ENCODE data around the gene RFX2. TPM values are rescaled to one million over a fixed set of nuclear protein-coding genes. Genes with fewer than 3 reads are reported as not detected.

RFX2 gene
- total RNA-seq, 2 experiments from 2014 or later: 6.5 to 7.9 TPM

DNA sequence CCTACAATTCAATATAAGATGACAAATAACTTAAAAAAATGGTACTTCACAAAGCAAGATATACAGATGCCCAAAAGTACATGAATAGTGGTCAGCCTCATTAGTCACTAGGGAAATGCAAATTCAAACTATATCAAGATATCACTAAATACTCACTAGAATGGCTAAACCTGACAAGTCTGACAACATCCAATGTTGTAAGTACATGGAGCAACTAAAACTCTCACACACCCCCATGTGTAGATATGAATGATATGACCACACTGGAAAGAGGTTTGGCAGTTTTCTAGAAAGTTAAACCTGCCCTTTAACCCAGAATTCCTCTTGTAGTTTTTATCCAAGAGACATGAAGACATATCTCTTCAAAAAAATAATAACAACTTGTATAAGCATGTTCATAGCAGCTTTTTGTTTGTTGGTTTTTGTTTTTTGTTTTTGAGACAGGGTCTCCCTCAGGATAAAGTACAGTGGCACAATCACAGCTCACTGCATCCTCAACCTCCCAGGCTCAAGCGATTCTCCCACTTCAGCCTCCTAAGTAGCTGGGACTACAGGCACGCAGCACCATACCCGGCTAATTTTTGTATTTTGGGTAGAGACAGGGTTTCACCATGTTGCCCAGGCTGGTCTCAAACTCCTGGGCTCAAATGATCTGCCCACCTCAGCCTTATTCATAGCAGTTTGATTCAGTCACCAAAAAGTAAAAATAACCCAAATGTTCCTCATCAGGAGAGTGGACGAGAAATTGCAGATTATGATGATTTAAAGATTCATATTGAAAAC is 55.1 kb downstream of the RFX2 start:
- H3K4me3 Mint-ChIP-seq: no peak overlapping the region
- intact Hi-C loops (cut with micrococcal nuclease): no loop called here
- POLR2A ChIA-PET: no interaction called here
- no peaks in the 10 kb centered on the region for H3K27me3 Mint-ChIP-seq
- no peak for DNase-seq
- H3K36me3 Mint-ChIP-seq: no peaks in the 10 kb centered on the region
- H3K9me3 Mint-ChIP-seq: no peaks in the 10 kb centered on the region
- no peak overlapping the region for H3K27ac Mint-ChIP-seq
- CTCF ChIA-PET: interaction anchor here (0.5 to 1.9 kb wide), 2 partner anchors 68 to 70 kb away, joined by 4 to 9 read pairs; no protein-coding TSS in a partner anchor
- H3K4me1 Mint-ChIP-seq (ENCODE audit: low read depth): peaks cover 14% of the 10 kb centered on the region

DNA sequence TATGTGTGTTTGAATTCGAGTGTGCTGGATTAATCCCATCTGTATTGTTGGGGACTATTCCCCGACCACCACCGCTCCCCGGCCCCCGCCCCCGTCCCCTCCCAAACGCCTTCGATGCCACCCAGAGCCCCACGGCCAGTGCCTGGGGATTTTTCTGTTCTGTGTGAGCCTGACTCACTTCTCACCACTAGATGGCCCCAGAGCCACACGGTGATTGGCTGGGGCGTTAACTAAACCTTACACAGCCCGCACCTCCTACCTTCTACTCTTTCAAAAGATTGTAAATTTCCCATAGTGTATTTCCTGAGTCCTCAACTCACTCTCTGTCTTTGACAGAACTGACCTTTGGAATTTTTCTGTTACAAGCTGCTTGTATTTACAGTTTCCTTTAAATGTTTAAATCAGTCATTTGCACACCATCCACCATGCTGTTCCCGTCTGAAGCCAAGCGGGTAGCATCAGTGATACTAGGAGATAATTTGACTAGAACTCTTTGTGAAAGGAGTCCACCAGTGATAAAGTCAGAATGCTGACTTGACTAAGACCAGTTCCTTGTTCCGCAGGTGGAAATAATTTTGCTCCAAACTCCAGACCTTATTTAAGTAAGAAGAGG is 61.4 kb downstream of the RFX2 start:
- Mint-ChIP-seq H3K9me3 (no peaks in the 10 kb centered on the region), H3K27me3 (no peaks in the 10 kb centered on the region), H3K4me1 (ENCODE audit: low read depth) (peaks cover 5% of the 10 kb centered on the region), H3K36me3 (no peaks in the 10 kb centered on the region), H3K27ac (no peak overlapping the region), H3K4me3 (no peak overlapping the region)
- intact Hi-C loops (cut with micrococcal nuclease): loop anchor here (1.0 to 5.0 kb wide), 2 partner anchors 58 to 76 kb away; no protein-coding TSS in a partner anchor
- CTCF ChIA-PET: interaction anchor here (0.6 to 3.5 kb wide), 27 partner anchors 9 to 879 kb away, joined by 3 to 146 read pairs (median 4); no protein-coding TSS in a partner anchor
- peak; percentile 85 for DNase-seq
- POLR2A ChIA-PET: interaction anchor here (1.6 kb wide), 1 partner anchor 79 kb away, joined by 4 read pairs; no protein-coding TSS in a partner anchor

DNA sequence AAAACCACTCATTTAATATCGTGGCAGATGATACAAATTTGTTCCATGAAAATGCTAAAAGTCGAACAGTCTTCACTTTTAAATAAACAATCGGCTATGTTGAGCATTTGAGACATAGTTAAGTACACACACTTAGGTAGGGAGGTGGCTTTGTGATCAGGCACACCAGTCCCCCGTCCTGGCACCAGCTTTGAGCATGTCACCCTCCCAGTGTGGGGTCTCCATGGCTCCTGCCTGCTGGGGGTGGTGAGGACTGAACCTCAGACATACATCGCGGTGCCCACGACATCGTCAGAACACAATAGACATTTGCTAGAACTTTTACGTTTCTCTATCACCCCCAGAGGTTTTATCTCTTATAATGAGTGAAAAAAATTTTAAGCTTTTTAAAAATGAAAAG is 62.0 kb downstream of the RFX2 start:
- Mint-ChIP-seq H3K27ac (no peak overlapping the region), H3K4me3 (no peak overlapping the region), H3K4me1 (ENCODE audit: low read depth) (peaks cover 5% of the 10 kb centered on the region), H3K36me3 (no peaks in the 10 kb centered on the region), H3K9me3 (no peaks in the 10 kb centered on the region), H3K27me3 (no peaks in the 10 kb centered on the region)
- ChIA-PET CTCF (interaction anchor here (0.6 to 3.5 kb wide), 27 partner anchors 9 to 843 kb away, joined by 3 to 146 read pairs (median 4); no protein-coding TSS in a partner anchor), POLR2A (interaction anchor here (0.5 to 1.6 kb wide), 2 partner anchors 80 to 235 kb away, joined by 3 to 4 read pairs; no protein-coding TSS in a partner anchor)
- no peak for DNase-seq
- intact Hi-C loops (cut with micrococcal nuclease): loop anchor here (5.0 kb wide), 1 partner anchor 59 kb away; no protein-coding TSS in a partner anchor

DNA sequence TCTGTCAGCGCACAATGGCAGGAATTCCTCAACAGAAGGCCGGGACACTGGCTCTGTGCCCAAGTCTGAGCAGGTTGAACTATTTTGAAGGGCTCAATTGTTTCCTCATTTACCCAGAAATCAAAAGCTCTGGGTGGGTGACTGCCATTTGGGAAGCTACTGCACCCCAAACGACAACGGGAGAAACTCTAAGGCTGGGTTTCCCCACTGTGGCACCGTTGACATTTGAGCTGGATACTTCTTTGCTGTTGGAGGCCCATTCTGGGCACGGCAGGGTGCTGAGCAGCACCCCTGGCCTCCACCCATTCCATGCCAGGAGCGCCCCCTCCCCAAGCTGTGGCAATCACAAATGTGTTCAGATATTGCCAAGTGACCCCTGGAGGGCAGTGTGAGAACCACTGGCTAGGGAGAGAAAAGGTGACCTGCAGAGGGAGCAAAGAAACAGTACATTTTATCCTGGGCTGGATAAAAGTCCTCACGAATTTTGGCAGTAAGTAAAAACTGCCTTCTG is 62.5 kb downstream of the RFX2 start:
- Mint-ChIP-seq H3K4me3 (no peak overlapping the region), H3K27ac (no peak overlapping the region), H3K9me3 (no peaks in the 10 kb centered on the region), H3K4me1 (ENCODE audit: low read depth) (peaks cover 5% of the 10 kb centered on the region), H3K27me3 (no peaks in the 10 kb centered on the region), H3K36me3 (no peaks in the 10 kb centered on the region)
- ChIA-PET CTCF (interaction anchor here (0.5 to 3.5 kb wide), 26 partner anchors 9 to 843 kb away, joined by 3 to 146 read pairs (median 4); no protein-coding TSS in a partner anchor), POLR2A (interaction anchor here (0.5 to 1.6 kb wide), 2 partner anchors 80 to 236 kb away, joined by 3 to 4 read pairs; no protein-coding TSS in a partner anchor)
- intact Hi-C loops (cut with micrococcal nuclease): loop anchor here (5.0 kb wide), 1 partner anchor 60 kb away; no protein-coding TSS in a partner anchor
- DNase-seq: no peak

DNA sequence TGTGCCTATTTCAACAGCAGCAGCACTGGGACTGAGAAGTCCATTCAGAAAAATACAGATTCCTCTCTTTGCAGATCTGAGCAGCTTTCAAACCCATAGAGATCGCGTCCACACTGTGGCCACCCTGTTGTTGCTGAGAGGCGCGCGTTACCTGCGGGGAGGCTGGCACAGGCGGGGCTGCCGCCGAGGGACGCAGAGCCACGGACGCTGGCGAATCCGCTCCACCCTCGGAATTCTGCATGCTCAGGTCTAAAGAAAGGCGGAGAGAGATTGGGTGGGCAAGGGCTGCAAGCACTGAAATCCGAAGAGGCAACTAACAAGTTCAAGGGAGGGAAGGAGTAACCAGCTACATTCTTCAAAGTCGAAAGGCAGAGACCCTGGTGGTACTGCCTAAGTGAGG is 63.0 kb downstream of the RFX2 start:
- DNase-seq: no peak
- Mint-ChIP-seq H3K36me3 (no peaks in the 10 kb centered on the region), H3K27ac (no peak overlapping the region), H3K27me3 (no peaks in the 10 kb centered on the region), H3K4me3 (no peak overlapping the region), H3K9me3 (no peaks in the 10 kb centered on the region), H3K4me1 (ENCODE audit: low read depth) (peaks cover 5% of the 10 kb centered on the region)
- POLR2A ChIA-PET: no interaction called here
- intact Hi-C loops (cut with micrococcal nuclease): loop anchor here (5.0 kb wide), 1 partner anchor 60 kb away; no protein-coding TSS in a partner anchor
- CTCF ChIA-PET: interaction anchor here (0.5 to 3.5 kb wide), 8 partner anchors 63 to 171 kb away, joined by 3 to 146 read pairs (median 3); no protein-coding TSS in a partner anchor

DNA sequence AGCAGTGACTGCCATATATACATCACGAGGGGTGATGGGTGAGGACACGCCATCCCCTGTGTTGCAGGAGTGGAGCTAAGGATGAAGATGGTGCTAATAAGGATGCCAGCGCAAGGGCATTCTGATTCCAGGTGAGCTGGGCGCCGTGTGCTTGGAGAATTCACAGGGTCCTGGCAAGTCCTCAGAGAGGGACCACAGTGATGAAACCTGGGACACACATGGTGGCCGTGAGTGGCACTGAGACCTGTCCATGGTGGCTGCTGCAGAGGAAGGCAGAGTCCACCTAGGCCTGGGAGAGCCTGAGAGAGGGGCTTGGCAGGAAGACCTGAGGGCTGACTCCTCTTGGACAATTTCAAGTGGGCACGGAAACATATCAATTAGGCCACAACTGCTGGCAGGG is 65.2 kb downstream of the RFX2 start:
- no peak for DNase-seq
- CTCF ChIA-PET: interaction anchor here (0.6 to 1.3 kb wide), 4 partner anchors 23 to 83 kb away, joined by 3 to 4 read pairs (median 4); no protein-coding TSS in a partner anchor
- Mint-ChIP-seq H3K27me3 (no peaks in the 10 kb centered on the region), H3K27ac (no peak overlapping the region), H3K36me3 (no peaks in the 10 kb centered on the region), H3K4me3 (no peak overlapping the region), H3K9me3 (no peaks in the 10 kb centered on the region), H3K4me1 (ENCODE audit: low read depth) (peaks cover 5% of the 10 kb centered on the region)
- intact Hi-C loops (cut with micrococcal nuclease): loop anchor here (5.0 kb wide), 1 partner anchor 62 kb away; no protein-coding TSS in a partner anchor
- POLR2A ChIA-PET: no interaction called here

DNA sequence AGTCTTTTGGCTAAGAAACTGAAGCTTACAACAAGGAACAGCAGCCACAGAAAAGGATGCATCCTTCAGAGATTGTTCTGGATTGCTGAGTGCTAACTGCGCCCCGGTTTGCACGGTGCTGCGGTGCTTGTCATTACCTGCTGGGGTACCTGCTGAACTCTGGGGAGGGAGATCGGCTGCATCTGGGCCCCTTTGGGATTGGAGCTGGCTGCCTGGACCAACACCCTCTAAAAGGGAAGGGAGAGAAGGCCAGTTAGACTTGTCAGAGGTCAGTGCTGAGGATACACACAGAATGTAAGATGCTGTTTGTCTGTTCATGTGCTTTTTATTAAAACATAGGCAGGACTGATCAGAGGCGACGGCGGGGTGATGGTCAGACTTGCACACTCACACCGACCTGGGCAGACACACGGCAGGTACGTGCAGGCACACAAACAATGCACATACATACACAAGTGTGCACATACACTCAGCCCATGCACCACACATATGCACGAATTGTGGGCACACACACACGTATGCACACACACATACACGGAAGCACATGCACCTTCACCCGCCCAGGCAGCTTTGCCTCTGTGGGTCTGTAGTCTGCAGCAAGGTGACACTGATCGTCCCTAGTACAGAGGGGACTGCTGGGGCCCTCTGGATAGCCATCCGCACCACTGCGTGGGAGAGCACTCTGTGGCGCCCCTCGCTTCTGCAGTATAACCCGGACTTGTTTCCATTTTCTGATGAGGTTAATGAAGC is 66.1 kb downstream of the RFX2 start:
- Mint-ChIP-seq H3K36me3 (no peaks in the 10 kb centered on the region), H3K4me1 (ENCODE audit: low read depth) (peaks cover 8% of the 10 kb centered on the region), H3K9me3 (no peaks in the 10 kb centered on the region), H3K4me3 (no peak overlapping the region), H3K27ac (no peak overlapping the region), H3K27me3 (no peaks in the 10 kb centered on the region)
- POLR2A ChIA-PET: no interaction called here
- CTCF ChIA-PET: interaction anchor here (0.5 to 1.3 kb wide), 4 partner anchors 79 to 559 kb away, joined by 3 to 4 read pairs (median 4); no protein-coding TSS in a partner anchor
- intact Hi-C loops (cut with micrococcal nuclease): no loop called here
- no peak for DNase-seq

DNA sequence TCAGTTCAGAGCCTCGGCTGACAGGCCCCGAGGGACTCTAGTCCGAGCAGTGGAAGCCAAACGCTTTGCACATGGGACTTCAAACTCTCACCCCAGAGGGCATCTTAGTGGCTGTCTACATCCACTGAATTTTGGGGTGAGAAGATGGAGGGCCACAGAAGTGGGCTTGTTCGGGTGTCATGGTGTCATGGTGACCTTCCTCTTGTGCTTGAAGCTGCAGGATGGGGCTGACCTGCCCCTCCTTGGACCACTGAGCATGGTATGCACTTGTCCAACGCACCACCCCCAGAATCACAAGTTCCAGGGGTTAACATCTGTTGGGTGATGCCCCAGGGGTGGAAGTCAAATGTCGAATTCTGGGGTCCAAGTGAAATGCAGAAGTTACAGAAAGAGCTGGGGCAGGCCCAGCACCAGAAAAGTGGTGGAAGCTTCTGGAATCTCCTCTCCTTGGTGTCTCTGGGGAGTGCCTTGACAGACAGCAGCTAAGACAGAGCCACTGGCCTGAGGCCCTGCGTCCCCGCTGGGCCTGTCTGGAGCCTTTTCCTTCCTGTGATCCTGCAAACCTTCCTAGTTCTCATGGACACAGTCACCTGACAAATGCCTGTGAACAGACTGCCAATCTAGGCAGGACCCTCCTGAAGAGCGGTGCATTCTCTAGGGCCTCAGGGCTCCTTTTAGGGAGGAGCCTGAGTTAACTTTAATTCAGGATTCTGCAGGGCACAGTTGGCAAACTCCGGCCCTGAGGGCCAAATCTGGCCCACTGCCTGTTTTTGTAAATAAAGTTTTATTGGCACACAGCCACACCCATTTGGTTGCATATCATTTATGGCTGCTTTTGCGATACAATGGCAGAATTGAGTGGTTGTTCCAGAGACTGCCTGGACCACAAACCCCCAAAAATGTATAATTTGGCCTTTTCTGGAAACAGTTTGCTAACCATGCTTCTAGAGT is 67.2 kb downstream of the RFX2 start:
- POLR2A ChIA-PET: interaction anchor here (0.7 kb wide), 1 partner anchor 121 kb away, joined by 3 read pairs; no protein-coding TSS in a partner anchor
- no peak overlapping the region for H3K4me3 Mint-ChIP-seq
- no peak for DNase-seq
- H3K27me3 Mint-ChIP-seq: no peaks in the 10 kb centered on the region
- H3K9me3 Mint-ChIP-seq: no peaks in the 10 kb centered on the region
- no peaks in the 10 kb centered on the region for H3K36me3 Mint-ChIP-seq
- no peak overlapping the region for H3K27ac Mint-ChIP-seq
- CTCF ChIA-PET: interaction anchor here (0.6 to 3.8 kb wide), 2 partner anchors 80 to 83 kb away, joined by 4 to 19 read pairs; no protein-coding TSS in a partner anchor
- peaks cover 13% of the 10 kb centered on the region for H3K4me1 Mint-ChIP-seq (ENCODE audit: low read depth)
- intact Hi-C loops (cut with micrococcal nuclease): no loop called here

DNA sequence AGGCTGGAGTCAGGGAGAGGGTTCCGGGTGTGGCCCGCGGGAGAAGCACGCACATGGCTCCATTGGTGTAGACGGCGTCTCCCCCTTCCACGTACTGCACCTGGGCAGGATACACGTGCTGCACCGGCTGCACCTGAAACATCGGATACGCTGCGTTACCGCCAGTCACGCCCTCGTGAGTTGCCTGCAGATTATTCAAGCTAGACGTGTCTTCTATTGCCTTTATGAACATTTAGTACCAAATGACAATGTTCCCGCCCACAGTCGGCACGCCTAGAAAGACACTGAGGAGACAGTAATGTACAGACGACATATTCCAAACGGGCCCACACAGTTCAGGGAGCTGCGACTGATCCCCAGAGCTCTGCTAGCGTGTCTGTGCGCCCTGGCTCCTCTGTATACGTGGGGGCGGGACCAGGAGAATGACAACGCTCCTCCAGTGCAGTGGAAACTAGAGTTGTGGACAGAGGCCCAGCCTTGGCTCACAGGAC is 68.3 kb downstream of the RFX2 start:
- Mint-ChIP-seq H3K27ac (no peak overlapping the region), H3K27me3 (no peaks in the 10 kb centered on the region), H3K9me3 (no peaks in the 10 kb centered on the region), H3K4me1 (ENCODE audit: low read depth) (peaks cover 18% of the 10 kb centered on the region), H3K4me3 (no peak overlapping the region), H3K36me3 (no peaks in the 10 kb centered on the region)
- intact Hi-C loops (cut with micrococcal nuclease): no loop called here
- POLR2A ChIA-PET: no interaction called here
- CTCF ChIA-PET: interaction anchor here (3.8 kb wide), 1 partner anchor 84 kb away, joined by 19 read pairs; no protein-coding TSS in a partner anchor
- no peak for DNase-seq

DNA sequence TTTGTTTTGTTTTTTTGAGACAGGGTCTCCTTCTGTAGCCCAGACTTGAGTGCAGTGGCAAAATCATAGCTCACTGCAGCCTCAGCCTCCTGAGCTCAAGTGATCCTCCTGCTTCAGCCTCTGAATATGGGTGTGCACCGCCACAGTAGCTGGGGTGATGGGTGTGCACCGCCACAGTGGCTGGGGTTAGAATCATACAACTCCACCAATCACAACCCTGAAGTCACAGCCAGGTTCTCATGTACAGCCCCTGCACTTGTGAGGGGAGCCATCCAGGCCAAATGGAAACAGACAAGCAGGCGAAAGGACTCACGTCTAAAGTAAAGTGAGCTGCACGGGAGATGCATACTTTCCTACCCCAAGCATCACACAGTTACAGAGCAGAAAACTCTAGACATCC is 69.2 kb downstream of the RFX2 start:
- POLR2A ChIA-PET: no interaction called here
- Mint-ChIP-seq H3K27ac (no peak overlapping the region), H3K4me3 (no peak overlapping the region), H3K36me3 (no peaks in the 10 kb centered on the region), H3K9me3 (no peaks in the 10 kb centered on the region), H3K27me3 (no peaks in the 10 kb centered on the region), H3K4me1 (ENCODE audit: low read depth) (peaks cover 18% of the 10 kb centered on the region)
- intact Hi-C loops (cut with micrococcal nuclease): no loop called here
- no peak for DNase-seq
- CTCF ChIA-PET: interaction anchor here (3.8 kb wide), 1 partner anchor 85 kb away, joined by 19 read pairs; no protein-coding TSS in a partner anchor
